ENCODE measurements around the gene KCP. TPM values are rescaled to one million over a fixed set of nuclear protein-coding genes. Genes with fewer than 3 reads are reported as not detected.

The KCP gene
- polyA plus RNA-seq, 3 donors = 15.0 to 32.4 (median 21.4) TPM

- no peak for DNase-seq (ENCODE audit: extremely low read depth in 1 of 11, low read depth in 9 of 11, low spot score in 4 of 11)
Measured at GRCh38 chr7:128881458-128882125, 28.9 kb downstream of the KCP start.

DNA sequence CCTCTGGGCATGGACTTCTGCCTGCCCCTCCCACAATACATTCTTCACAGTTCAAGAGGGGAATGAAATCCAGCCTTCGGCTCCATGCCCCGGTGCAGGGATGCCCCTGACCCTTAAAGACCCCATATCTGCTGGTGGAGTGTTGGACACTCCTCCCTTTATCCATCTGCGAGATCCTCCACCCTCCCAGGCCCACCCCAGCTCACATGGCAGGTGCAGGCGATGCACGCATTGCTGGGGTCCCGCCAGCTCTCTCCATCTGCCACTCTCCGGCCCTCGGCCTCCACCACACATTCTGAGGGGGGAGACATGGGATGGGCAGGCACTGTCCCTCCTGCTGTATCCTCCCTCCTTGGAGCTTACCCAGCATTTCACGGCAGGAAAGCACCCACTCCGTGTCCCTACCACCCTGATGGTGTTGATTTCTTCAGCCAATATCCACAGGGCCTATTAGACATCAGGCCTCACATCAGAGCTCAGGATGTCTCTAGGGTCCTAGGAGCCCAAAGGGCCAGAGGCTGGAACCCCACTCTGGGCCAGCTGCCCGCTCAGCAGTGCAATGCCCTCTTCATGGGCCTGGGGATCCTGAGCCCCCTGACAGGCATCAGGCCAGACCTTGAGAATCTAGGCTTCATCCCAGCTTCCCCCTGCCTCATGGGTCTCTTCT, 29.6 kb downstream of the KCP start:
- DNase-seq (ENCODE audit: extremely low read depth in 1 of 11, low read depth in 9 of 11, low spot score in 4 of 11) = no peak

DNA sequence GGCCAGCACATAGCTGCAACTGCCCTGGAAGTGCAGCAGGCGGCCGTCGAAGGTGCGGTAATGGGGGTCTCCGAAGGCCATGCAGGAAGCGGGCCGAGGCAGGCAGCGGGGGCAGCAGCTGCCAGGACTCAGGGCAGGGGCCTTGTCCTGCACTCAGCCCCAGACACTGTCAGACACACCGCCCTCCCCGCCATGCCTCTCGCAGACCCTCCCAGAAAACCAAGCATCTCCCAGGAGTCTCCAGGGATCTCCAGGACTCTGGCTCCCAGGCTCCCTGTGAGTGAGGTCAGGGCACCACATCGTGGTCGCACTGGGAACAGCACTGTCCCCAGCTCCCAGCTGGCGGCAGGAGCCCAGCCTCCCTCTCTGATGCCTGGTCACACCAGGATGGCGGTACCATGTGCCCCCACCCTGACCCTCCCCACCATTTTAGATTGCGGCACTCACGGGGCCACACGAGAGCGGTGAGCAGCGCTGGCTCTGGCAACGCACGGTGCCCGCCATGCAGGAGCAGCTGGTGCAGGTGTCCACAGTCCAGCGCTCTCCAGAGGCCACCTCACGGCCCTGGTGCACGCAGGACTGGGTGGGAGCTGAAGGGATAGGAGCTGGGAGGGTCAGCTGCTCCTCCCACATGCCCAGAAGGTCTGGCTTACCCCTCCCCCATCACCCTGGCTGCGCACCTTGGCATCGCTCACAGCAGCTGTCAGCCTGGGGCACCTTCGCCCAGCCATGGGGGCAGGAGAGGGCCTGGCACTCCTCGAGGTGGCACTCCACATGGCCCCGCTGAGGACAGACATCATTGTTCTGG, 30.4 kb downstream of the KCP start:
- peak in 2 of 11 donors; percentile 41 to 50 for DNase-seq (ENCODE audit: extremely low read depth in 1 of 11, low read depth in 9 of 11, low spot score in 4 of 11)

GRCh38 chr7:128879461-128879938, 31.0 kb downstream of the KCP start:
- DNase-seq (ENCODE audit: extremely low read depth in 1 of 11, low read depth in 9 of 11, low spot score in 4 of 11) = no peak

DNA sequence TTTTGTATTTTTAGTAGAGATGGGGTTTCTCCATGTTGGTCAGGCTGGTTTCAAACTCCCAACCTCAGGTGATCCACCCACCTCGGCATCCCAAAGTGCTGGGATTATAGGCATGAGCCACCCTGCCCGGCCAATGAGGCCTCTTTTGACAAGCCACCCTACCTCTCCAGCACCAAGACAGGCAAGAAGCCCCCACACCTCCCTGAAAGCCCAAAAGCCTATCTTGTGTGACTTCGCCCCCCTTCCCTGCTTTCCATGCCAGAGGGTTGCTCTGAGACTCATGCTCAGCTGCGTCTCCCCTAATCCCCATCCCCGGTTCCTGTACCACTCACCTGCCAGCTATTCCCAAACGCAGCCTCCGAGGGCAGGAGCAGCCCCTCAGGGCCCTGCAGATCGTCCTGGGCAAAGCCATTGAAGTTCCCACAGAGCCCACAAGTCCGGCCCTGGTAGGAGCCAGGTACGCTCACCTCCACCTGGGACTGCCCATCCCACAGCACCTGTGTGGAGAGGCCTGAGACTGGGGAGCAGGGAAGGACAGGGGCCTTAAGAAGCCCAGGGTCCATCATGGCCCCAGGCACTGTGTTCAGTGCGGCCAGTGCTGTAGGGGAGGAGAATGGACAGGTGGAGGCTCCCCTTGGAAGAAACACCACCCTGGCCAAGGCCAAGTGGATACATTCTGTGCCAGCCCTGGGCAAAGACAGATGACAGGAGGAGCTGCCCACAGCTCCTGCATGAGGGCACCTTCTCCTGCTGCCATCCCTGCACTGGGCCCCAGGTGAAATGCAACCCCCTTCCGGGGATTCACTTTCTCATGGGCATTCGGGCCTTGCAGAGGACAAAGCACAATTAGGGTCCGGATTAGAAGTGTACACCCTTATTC, 32.0 kb downstream of the KCP start:
- DNase-seq (ENCODE audit: extremely low read depth in 1 of 11, low read depth in 9 of 11, low spot score in 4 of 11) = no peak

DNA sequence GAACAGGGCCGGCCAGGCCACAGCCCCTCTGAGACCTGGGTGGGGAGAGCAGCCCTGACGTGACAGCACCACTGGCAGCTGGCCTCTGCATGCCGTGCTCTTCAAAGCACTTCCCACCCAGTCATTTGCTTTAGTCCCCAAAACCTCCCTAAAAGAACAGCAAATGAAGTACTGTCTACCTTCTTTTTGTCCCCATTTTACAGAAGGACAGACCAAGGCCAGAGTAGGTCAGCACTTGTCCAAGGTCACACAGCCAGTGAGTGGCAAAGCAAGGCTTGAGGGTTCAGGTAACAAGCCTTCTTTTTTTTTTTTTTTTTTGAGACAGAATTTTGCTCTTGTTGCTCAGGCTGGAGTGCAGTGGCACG, 32.8 kb downstream of the KCP start:
- DNase-seq (ENCODE audit: extremely low read depth in 1 of 11, low read depth in 9 of 11, low spot score in 4 of 11) = no peak

DNA sequence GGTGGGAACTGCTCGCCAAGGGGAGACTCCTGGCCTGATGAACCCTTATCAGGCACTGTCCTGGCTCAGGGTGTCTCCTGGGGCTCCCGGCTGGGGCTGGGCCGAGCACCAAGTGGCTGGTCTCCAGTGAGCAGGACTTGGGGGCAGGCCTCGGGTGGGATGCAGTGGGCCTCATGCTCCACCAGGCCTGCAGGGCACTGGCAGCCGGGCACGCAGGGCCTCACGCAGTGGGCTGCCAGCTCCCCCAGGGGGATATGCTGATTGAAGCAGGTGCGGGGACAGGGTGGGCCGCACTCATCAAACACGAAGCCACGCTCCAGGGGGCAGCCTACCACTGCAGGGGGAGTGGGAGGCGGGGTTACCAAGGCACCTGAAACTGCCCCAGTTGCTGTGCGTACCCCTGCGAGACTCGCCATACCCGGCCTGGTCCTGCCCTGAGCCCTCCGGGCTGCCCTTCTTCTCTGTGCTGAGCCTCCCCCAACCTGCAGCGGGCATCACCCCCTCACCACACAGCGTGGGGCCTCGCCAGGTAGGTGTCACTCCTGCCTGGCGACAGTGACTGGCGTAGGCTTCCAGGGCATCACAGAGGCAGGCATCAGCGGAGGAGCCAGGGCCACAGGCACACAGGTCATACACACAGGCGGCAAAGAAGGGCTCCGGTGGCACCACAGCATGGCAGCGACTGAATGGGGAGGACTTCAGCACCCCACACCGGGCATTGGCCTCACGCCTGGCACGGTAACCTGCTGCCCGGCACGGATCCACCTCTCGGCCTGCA, 33.3 kb downstream of the KCP start:
- DNase-seq (ENCODE audit: extremely low read depth in 1 of 11, low read depth in 9 of 11, low spot score in 4 of 11) = no peak

DNA sequence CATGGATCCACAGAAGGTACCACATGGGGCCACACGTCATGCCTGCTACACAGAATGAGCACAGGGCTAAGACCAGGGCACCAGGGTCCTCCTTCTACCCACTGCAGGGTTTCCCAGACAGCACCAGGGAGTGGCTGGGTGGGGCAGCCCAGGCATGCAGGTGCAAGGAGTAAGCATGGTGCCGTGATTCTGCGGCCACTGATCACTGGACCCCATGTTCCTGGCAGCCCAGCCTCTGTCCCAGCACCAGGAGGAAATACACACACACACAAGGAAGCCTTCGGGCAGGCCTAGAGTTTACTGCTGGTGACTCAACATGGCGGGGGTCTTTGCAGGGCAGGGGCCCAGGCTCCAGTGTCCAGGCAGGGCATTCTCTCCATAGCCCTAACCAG, 33.9 kb downstream of the KCP start:
- no peak for DNase-seq (ENCODE audit: extremely low read depth in 1 of 11, low read depth in 9 of 11, low spot score in 4 of 11)

GRCh38 chr7:128876127-128876526, 34.4 kb downstream of the KCP start:
- no peak for DNase-seq (ENCODE audit: extremely low read depth in 1 of 11, low read depth in 9 of 11, low spot score in 4 of 11)

GRCh38 chr7:128875523-128875948, 35.0 kb downstream of the KCP start:
- DNase-seq (ENCODE audit: extremely low read depth in 1 of 11, low read depth in 9 of 11, low spot score in 4 of 11) = no peak

- DNase-seq (ENCODE audit: extremely low read depth in 1 of 11, low read depth in 9 of 11, low spot score in 4 of 11) = no peak
Measured at GRCh38 chr7:128874140-128875031, 36.1 kb downstream of the KCP start.

DNA sequence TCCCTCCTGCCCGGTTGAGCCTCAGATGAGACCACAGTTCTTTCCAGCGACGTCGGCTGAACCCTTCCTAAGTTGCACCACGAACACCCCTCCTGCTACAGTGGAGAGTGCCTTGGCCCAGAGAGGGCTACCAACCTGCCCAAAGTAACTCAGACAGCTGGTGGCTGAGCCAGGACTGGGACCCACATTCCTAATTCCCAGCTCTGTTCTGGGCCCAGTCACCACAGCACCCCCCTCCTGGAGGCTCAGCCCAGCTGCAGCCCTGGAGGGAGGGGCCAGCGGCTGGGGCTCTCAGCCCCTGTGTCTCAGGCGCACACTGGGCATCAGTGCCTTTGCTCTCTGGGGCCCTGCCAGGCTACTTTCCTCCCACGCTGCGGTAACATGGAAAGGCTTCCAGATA, 37.3 kb downstream of the KCP start:
- DNase-seq (ENCODE audit: extremely low read depth in 1 of 11, low read depth in 9 of 11, low spot score in 4 of 11) = no peak

DNA sequence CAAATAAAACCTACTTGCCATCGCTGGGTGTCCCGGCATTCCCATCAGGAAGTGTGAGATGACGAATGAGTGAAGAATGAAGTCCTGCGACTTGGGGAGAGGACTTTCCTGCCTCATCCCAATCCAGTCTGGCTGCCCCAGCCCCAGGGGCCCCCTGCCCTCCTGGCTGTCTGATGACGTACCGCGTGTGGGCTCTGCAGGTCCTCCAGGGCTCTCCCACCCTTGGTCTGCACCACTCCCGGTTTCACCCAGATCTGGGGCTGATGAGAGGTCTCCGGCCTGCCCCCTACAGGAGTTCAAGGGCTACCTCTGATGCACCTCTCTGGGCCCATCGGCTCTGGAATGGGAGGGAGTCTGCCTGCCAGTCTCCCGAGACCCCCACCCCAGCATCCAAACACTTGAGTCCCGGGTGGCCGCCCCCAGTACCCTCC, 38.1 kb downstream of the KCP start:
- no peak for DNase-seq (ENCODE audit: extremely low read depth in 1 of 11, low read depth in 9 of 11, low spot score in 4 of 11)

DNA sequence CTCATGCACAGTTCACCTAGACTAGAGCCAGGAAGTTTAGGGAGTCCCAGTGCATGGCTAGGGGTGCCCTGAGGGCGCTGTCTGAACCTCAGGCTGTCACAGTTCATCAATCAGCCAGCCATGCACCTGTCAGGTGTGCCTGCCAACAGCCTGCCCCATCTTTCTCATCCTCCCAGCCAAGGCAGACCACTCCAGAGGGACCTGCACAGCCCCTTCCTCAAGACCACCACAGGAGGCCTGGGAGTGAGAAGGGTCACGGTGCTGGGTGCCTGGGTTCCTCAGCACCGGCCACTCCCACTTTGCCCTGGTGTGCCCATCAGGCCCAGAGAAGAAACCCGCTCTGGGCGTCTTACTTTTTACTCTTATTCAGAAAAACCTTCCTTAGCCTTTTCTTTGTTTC, 39.5 kb downstream of the KCP start:
- no peak for DNase-seq (ENCODE audit: extremely low read depth in 1 of 11, low read depth in 9 of 11, low spot score in 4 of 11)

GRCh38 chr7:128869944-128870285, 40.6 kb downstream of the KCP start:
- no peak for DNase-seq (ENCODE audit: extremely low read depth in 1 of 11, low read depth in 9 of 11, low spot score in 4 of 11)

DNA sequence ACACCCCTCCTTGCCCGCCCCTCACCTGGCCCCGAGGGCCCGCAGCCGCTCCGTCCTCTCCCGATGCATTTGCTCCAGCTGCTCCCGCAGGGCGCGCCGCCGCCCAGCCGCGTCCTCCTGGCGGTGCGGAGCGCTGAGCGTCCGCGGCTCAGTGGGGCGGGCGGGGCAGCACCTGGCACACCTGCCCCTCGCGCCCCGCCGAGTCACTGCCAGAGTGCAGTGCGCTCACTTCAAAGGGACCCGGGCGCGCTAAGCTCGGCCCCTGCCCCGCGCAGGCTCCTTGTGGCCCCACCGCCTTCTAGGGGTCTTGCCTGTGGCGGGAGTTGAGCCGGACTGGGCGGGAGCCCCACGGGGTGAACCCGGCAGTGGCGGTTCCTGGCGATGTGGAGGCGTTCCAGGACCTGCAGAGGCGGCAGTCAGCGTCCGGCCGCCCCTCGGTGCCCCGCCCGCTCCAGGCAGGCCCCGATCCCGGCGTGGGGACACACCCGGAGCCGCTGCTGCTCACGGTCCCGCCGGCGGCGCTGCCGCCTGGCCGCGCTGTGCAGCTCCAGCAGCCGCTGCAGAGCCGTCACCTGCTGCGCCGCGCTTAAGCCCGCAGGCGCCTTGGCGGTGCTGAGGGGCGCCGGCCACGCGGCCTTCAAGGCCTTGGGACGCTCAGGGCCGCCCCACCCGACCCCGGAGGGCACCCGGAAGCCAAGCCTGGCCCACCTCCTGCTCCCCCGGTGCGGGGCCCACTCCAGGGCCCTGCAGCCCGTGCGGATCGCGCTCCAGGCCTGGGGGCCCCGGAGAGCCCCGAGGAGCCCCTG, 41.2 kb downstream of the KCP start:
- DNase-seq (ENCODE audit: extremely low read depth in 1 of 11, low read depth in 9 of 11, low spot score in 4 of 11) = peak in 2 of 11 donors; percentile 38 to 39

Data from renal cortex interstitium (tissue), 11 donors.